Left cardiac atrium (tissue), 4 donors: ENCODE results near the gene ENPP6. TPM values are rescaled to one million over a fixed set of nuclear protein-coding genes. Genes with fewer than 3 reads are reported as not detected.
"Not testable (repeated sequence)": the region's sequence is repeated elsewhere in the genome, so short reads cannot be mapped to it uniquely, and the experiment has no call there.

Source experiments
- ATAC-seq, 2 donors: fragments of 200-7000 bp; cut with Tn5 transposase; one replicate each; pipeline ENCODE4 v1.9.1; 2020; ENCODE audit warnings: mild to moderate bottlenecking in 2 of 2, moderate library complexity in 2 of 2
- DNase-seq: peaks from one replicate; pipeline ENCODE4 v3.0.0-alpha.2; 2020
- intact Hi-C, 2 donors: fragments of 100-400 bp; cut with DNase I; formaldehyde crosslinking; loops; one replicate each; pipeline versions ENCODE4 v1.14.1 to v1.15.1; 2022 to 2023
- total RNA-seq, 2 donors: library from RNA; stranded (reverse); fragmentation: NEBNext Ultra II Directional; extraction: Animal tissue kit (Norgen Biotek cat#: 25700); gene quantifications; one replicate each; pipeline ENCODE4 v1.2.1, GENCODE V29; 2021
- donor health status: DM: no; HTN: yes; CAD: no.
- donor health status: DM: no; HTN: yes; CAD: no; lungs with severe emphysema.
- donor health status: DM: yes; HTN: yes; CAD: no.
- donor health status: Dilated cardiomyopathy.

The ENPP6 gene
- total RNA-seq, 2 donors from 2014 or later: 0.06 to 0.10 TPM

- intact Hi-C loops: no loop called here
- ATAC-seq: no peak
- DNase-seq: no peak
These were observed 119.9 kb downstream of the ENPP6 start for GRCh38 chr4:184097815-184098214.

GRCh38 chr4:184097241-184097605, 120.5 kb downstream of the ENPP6 start:
- peak; percentile 46 to 70 for ATAC-seq
- DNase-seq: peak; percentile 73
- intact Hi-C loops: no loop called here

- no peak for DNase-seq
- no peak for ATAC-seq
- intact Hi-C loops: no loop called here
These were observed 121.0 kb downstream of the ENPP6 start for GRCh38 chr4:184096561-184097240.

- ATAC-seq (peak; percentile 17 to 33), DNase-seq (no peak)
- intact Hi-C loops: no loop called here
These were observed 123.0 kb downstream of the ENPP6 start for GRCh38 chr4:184094532-184095159.

- ATAC-seq (no peak), DNase-seq (no peak)
- intact Hi-C loops: no loop called here
These were observed 125.7 kb downstream of the ENPP6 start for GRCh38 chr4:184091986-184092385.

GRCh38 chr4:184090571-184090970, 127.1 kb downstream of the ENPP6 start:
- no peak for DNase-seq
- no peak for ATAC-seq
- intact Hi-C loops: no loop called here

GRCh38 chr4:184080674-184081073, 137.0 kb downstream of the ENPP6 start:
- intact Hi-C loops: no loop called here
- DNase-seq (no peak), ATAC-seq (no peak)

GRCh38 chr4:184074677-184075388, 142.8 kb downstream of the ENPP6 start:
- ATAC-seq: peak in 1 of 2 donors; percentile 26

GRCh38 chr4:184067931-184068554, 149.6 kb downstream of the ENPP6 start:
- intact Hi-C loops: no loop called here
- ATAC-seq (no peak), DNase-seq (no peak)

More at GRCh38 chr4:184074677-184075388, 142.8 kb downstream of the ENPP6 start:
- no peak for DNase-seq
- intact Hi-C loops: no loop called here

- DNase-seq (no peak), ATAC-seq (peak in 1 of 2 donors; percentile 65)
- intact Hi-C loops: no loop called here
These were observed 150.9 kb downstream of the ENPP6 start for GRCh38 chr4:184066584-184067300.

GRCh38 chr4:184064877-184065276, 152.8 kb downstream of the ENPP6 start:
- DNase-seq: no peak
- intact Hi-C loops: no loop called here
- no peak for ATAC-seq

GRCh38 chr4:184062769-184063168, 154.9 kb downstream of the ENPP6 start:
- no peak for ATAC-seq
- intact Hi-C loops: no loop called here
- DNase-seq: no peak

GRCh38 chr4:184061582-184061981, 156.1 kb downstream of the ENPP6 start:
- intact Hi-C loops: no loop called here
- DNase-seq (no peak), ATAC-seq (no peak)

GRCh38 chr4:184059099-184059498, 158.6 kb downstream of the ENPP6 start:
- ATAC-seq: no peak
- intact Hi-C loops: no loop called here

GRCh38 chr4:184058026-184058425, 159.6 kb downstream of the ENPP6 start:
- no peak for DNase-seq
- intact Hi-C loops: no loop called here
- ATAC-seq: no peak

More at GRCh38 chr4:184059099-184059498, 158.6 kb downstream of the ENPP6 start:
- no peak for DNase-seq

- intact Hi-C loops: no loop called here
- ATAC-seq: no peak
- no peak for DNase-seq
These were observed 160.8 kb downstream of the ENPP6 start for GRCh38 chr4:184056877-184057276.

- DNase-seq: no peak
- intact Hi-C loops: no loop called here
- ATAC-seq: no peak
These were observed 164.2 kb downstream of the ENPP6 start for GRCh38 chr4:184053434-184053833.

GRCh38 chr4:184052616-184053015, 165.1 kb downstream of the ENPP6 start:
- intact Hi-C loops: no loop called here
- ATAC-seq (no peak), DNase-seq (no peak)

- DNase-seq, intact Hi-C loops, ATAC-seq: not testable (repeated sequence)
These were observed 166.4 kb downstream of the ENPP6 start for GRCh38 chr4:184051262-184051661.
